Loucy (cell line): ENCODE results near the gene NEDD4L.

ENCODE experiments used
- EZH2phosphoT487 ChIP-seq: fragments of 200-600 bp; IDR thresholded peaks from 2 replicates; pipeline ENCODE4 v1.6.1; 2018; ENCODE audit warnings: antibody characterized with exemption, mild to moderate bottlenecking, moderate library complexity, borderline replicate concordance
- TF ChIP-seq, protein P1 (sequence below): fragments of 200-600 bp; sonication (generic); conservative IDR thresholded peaks from 2 replicates; pipeline ENCODE4 v1.5.1; 2014; ENCODE audit warnings: mild to moderate bottlenecking, antibody characterized with exemption, low read length

DNA sequence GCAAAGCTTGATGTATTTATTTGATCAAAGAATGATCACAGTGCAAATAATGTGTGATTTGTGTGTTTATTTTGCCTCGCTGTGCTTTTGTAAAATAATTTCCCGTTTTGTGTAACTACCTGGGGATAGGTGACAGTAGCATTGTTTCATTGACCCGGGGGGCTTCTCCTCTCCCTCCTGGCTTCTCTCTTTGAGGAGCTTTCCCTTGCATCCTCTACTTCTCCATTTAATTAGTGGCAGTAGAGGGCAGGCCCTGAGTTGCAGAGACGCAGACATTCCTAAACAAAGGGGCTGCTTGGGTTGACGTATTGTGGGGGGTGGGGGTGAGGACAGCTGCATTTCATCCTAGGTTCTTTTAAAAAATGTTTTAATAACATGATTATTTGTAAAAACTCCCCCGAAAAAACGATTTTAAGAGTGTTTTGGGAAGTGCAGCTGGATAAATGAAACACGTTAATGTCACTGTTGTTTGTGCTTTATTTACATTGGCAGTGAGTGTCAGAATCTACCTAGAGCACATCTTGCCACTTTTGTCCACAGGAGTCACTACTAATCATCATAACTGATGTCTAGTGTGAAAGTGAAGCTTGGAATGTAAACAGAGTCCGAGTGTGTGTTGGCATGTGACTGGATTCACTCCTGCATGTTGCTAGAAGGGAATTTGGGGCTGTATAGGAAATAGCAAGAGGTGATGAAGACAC is 2.2 kb downstream of the NEDD4L start:
- TF ChIP-seq, protein P1, sequence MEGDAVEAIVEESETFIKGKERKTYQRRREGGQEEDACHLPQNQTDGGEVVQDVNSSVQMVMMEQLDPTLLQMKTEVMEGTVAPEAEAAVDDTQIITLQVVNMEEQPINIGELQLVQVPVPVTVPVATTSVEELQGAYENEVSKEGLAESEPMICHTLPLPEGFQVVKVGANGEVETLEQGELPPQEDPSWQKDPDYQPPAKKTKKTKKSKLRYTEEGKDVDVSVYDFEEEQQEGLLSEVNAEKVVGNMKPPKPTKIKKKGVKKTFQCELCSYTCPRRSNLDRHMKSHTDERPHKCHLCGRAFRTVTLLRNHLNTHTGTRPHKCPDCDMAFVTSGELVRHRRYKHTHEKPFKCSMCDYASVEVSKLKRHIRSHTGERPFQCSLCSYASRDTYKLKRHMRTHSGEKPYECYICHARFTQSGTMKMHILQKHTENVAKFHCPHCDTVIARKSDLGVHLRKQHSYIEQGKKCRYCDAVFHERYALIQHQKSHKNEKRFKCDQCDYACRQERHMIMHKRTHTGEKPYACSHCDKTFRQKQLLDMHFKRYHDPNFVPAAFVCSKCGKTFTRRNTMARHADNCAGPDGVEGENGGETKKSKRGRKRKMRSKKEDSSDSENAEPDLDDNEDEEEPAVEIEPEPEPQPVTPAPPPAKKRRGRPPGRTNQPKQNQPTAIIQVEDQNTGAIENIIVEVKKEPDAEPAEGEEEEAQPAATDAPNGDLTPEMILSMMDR = no peak
- no peak for TF ChIP-seq EZH2phosphoT487
